Stimulated activated CD4-positive, alpha-beta T cell treated with anti-CD3 and anti-CD28 coated beads, Interleukin-4, amount 100 ng/mL, for 48 hours (primary cell): ENCODE measurements around the gene FPR1.

ENCODE experiments used
- DNase-seq, 2 donors: peaks; one replicate each; pipeline ENCODE4 v3.0.0-alpha.2; 2020; ENCODE audit warnings: low read depth in 2 of 2

FPR1 gene

DNA sequence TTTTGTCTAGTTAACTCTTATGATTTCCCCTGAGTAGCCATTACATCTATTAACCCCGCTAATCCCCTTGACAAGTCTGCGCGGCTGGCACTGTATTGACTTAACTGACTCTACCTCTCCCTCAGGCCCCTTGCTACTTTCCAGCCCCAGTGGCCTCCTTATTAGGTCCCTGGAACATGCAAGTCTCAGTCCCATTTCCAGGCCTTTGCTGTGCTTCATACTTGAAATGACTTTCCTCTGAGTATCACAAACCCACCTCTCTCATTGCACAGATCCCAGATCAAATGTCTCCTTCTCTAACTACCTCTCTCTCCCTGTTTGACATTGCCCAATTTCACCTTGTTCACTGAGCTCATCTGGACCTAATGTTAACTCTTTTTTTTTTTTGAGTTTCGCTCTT is 45.4 kb downstream of the FPR1 start:
- DNase-seq, result no peak

DNA sequence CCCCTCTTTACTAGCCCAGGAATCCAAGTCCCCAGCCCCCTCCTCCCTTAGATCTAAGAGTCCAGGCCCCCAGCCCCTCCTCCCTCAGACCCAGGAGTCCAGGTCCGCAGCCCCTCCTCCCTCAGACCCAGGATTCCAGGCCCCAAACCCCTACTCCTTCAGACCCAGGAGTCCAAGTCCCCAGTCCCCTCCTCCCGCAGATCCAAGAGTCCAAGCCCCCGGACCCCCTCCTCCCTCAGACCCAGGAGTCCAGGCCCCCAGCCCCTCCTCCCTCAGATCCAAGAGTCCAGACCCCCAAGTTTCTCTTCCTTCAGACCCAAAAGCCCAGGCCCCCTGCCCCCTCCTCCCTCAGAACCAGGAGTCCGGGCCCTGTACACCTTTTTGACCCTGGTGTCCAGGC is 47.1 kb downstream of the FPR1 start:
- DNase-seq, result no peak

DNA sequence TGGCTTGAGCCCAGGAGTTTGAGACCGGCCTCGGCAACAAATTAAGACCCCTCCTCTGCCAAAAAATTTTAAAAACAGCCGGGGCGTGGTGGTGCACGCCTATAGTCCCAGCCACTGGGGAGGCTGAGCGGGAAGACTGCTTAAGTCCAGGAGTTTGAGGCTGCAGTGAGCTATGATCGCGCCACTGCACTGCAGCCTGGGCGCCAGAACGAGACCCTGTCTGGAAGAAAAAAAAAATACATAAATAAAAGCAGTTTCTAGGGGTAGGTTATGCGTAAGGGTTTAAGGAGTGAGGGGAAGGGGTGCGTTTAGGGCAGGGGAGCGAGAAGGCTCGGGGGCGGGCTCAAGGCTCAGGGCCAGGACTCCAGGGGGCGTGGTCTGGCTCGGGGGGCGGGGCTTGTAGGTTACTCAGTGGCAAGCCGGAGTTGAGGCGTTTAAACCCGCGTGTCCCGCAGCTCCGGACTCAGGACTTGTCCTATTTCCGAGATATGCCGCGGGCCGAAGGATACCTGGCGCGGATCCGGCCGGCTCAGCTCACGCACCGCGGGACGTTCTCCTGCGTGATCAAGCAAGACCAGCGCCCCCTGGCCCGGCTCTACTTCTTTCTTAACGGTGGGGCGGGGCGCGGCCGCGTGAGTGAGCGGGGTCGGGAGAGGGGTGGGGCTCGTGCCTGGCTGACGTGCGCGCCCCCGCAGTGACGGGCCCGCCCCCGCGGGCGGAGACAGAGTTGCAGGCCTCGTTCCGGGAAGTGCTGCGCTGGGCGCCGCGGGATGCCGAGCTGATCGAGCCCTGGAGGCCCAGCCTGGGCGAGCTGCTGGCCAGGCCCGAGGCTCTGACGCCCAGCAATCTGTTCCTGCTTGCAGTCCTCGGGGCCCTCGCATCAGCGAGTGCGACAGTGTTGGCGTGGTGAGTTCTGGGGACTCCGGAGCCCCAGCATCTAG is 47.8 kb downstream of the FPR1 start:
- peak; percentile 97 to 98 for DNase-seq

DNA sequence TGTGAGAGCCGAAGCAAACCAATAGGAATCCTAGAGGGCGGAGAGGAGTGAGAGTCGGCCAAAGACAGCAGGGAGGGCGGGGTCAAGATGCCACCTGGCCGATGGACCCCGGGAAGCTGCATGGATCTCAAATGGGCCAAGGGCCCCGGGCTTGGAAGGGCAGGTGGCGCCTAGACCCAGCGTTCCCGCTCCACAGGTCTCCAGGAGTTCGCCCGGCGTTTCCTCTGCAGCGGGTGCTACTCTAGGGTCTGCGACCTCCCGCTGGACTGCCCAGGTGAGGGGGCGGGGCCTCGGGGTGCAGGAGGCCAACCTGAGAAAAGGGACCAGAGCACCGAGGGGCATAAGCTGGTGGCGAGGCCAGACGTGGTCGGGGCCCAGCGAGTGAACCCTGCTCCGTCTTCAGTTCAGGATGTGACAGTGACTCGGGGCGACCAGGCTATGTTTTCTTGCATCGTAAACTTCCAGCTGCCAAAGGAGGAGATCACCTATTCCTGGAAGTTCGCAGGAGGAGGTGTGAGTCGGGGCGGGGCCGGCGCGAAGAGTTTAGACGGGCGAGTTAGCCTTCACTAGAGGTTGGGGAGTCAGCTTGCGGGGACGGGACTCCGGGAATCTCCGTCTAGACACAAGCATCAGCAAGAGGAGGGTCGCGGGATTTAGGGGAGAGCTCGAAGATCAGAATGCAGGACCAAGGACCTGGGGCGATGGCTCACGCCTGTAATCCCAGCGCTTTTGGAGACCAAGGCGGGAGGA is 48.7 kb downstream of the FPR1 start:
- no peak for DNase-seq

DNA sequence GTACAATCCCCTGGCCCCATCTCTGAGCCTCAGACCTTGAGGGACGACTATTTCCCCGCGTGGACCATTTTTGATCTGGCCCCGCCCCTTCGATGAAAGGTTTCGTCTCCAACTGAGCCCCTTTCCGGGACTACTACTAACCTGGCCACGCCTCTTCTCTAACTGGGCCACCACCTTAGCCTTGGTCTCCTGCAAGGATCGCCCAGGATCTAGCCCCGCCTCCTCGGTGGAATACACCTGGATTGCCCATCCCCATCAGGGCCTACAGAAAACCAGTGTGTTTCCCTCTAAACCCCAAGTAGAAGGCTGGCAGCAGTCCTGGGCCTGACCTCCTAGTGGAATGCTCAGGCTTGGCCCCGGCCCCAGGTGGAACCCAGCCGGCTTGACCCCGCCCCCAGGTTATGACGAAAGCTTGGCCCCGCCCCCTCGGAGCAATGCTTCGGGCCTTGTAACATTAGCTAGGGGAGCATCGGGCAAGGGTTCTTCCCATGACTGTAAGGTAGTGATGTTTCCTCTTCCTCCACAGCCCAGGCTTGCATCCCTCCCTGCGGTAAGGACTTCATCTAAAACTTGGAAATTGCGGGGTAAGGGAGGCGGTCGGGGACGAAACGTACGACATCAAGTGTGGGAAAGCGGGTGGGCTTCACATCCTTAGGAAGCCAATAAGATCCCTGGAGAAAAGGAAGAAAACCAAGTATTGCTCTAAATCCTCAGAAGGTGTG is 49.4 kb downstream of the FPR1 start:
- peak in 1 of 2 donors; percentile 66 for DNase-seq

DNA sequence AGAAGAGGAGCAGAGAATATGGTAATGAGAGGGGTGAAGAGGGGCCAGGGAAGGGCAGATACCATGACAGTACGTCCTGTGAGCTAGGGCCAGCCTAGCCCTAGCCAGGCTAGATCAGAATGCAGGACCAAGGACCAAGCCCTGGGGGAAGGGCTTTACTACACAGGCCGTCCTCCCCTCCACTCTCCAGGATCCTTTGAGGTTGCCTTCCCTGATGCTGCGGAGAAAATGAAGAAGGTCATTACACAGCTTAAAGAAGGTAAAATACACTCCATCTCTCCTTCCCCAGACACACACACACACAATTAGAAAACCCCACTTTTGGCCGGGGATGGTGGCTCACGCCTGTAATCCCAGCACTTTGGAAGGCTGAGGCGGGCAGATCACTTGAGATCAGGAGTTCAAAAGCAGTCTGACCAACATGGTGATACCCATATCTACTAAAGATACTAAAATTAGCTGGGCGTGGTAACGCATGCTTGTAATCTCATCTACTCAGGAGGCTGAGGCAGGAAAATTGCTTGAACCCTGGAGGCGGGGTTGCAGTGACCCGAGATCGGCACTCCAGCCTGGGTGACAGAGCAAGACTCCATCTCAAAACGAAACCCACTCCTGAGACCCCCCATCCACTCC is 50.1 kb downstream of the FPR1 start:
- no peak for DNase-seq

DNA sequence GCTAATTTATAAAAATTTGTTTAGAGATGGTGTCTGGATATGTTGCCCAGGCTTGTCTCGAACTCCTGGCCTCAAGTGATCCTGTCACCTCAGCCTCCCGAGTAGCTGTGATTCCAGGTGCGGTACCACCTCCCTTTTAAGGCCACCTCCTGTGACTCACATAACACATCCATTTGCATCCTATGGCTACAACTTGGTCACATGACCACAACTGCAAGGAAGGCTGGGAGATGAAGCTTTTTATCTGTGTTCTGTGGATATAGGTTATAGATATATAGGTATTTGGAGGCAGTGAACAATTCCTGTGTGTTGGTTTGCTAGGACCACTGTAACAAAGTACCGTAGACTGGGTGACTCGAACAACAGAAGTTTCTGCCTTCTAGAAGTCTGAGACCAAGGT is 52.5 kb downstream of the FPR1 start:
- no peak for DNase-seq

DNA sequence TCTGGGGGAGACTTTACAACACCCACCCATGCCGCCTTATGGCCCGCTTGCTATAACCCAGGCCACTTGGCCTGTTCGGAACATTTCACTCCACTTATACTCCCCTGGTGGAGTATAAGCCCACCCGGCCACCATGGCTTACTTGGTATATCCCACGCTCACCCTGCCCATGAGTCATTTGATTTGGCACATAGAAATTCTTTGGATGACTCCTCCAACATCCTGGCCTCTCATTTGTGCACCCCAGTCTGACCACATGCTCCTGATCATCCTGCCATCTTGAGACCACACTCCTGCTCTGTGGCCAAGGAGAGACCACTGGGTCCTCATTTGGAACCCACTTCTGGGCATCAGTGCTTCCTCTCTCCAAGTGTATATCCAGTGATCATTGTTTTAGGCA is 53.4 kb downstream of the FPR1 start:
- DNase-seq, result no peak

DNA sequence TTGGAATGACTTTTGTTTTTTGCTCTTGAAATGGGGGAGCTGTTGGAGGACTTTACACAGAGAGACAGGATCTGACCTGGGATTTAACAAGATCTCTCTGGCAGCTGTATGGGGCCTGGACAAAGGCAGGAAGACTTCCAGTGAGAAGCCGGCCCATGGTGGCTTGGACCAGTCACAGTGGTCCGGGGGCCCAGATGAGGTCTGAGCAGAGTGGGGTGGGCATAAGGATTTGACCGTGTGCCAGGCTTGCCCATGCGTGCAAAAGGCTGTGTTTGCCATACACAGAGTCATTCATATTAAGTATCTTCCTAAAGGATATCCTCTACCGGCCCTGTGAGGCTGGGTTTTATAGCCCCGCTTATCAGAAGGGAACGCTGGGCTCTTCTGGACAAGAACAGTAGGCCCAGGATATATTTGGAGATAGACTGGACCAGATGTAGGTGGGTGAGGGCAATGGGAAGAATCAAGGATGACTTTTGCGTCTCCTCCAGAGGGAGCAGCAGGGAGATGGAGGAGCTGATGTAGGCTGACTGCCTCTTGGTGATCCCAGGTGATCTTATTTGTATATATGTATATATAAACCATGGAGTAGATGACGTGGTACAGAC is 54.4 kb downstream of the FPR1 start:
- no peak for DNase-seq

DNA sequence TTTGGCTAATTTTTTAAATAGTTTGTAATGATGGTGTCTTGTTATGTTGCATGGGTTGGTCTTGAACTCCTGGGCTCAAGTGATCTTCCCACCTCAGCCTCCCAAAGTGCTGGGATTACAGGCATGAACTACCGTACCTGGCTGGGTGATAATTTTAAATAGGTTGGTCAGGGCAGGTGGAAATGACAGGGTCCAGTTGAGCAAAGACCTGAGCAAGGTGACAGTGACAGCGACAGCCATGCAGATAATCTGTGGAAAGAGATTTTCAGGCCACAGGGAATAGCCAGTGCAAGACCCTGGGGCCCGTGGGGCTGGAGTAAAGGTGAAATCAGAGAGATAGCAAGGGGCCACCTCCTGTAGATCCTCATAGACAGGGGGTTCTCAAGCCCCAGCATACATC is 55.1 kb downstream of the FPR1 start:
- DNase-seq, result no peak
